Type B pancreatic cell (in vitro differentiated cells): ENCODE results near the gene CFAP68. TPM values are rescaled to one million over a fixed set of nuclear protein-coding genes. Genes with fewer than 3 reads are reported as not detected.

ENCODE experiments used
- DNase-seq: peaks from one replicate; pipeline ENCODE4 v3.0.0; 2021; ENCODE audit warnings: mixed read lengths; ENCODE audit not compliant: unreplicated experiment; ENCODE audit errors: extremely low spot score
- H3K27ac Mint-ChIP-seq: 2 replicates; pipeline ENCODE4 v1.8.0; 2021; ENCODE audit warnings: mild to moderate bottlenecking, mixed read lengths
- H3K27me3 Mint-ChIP-seq: 2 replicates; pipeline ENCODE4 v1.8.0; 2021; ENCODE audit warnings: mixed read lengths
- H3K36me3 Mint-ChIP-seq: 2 replicates; pipeline ENCODE4 v1.8.0; 2021; ENCODE audit warnings: mixed read lengths
- H3K4me1 Mint-ChIP-seq: one replicate; pipeline ENCODE4 v1.8.0; 2021; ENCODE audit warnings: mixed read lengths; ENCODE audit not compliant: unreplicated experiment
- H3K4me3 Mint-ChIP-seq: 2 replicates; pipeline ENCODE4 v1.8.0; 2021; ENCODE audit warnings: mild to moderate bottlenecking, mixed read lengths
- H3K9me3 Mint-ChIP-seq: 2 replicates; pipeline ENCODE4 v1.8.0; 2021; ENCODE audit warnings: mixed read lengths
- CTCF ChIP-seq: fragments of 200-600 bp; sonication (generic); conservative IDR thresholded peaks from 2 replicates; pipeline ENCODE4 v1.5.0; 2021; ENCODE audit warnings: antibody characterized with exemption, mild to moderate bottlenecking
- total RNA-seq: library from RNA; stranded (reverse); gene quantifications from 2 replicates; pipeline ENCODE4 v1.2.1, GENCODE V29; 2021; ENCODE audit warnings: low replicate concordance

Gene CFAP68
- total RNA-seq, 1 donor from 2014 or later: 24.0 TPM

GRCh38 chr11:111843661-111844060 is 35.7 kb upstream of the CFAP68 start:
- TF ChIP-seq CTCF: no peak
- Mint-ChIP-seq H3K36me3 (peaks cover 7% of the 10 kb centered on the region), H3K4me1 (peaks cover 19% of the 10 kb centered on the region), H3K27ac (no peak overlapping the region), H3K27me3 (no peaks in the 10 kb centered on the region), H3K4me3 (no peak overlapping the region), H3K9me3 (no peaks in the 10 kb centered on the region)
- DNase-seq: no peak

GRCh38 chr11:111845276-111846028 is 33.9 kb upstream of the CFAP68 start:
- no peak for DNase-seq
- Mint-ChIP-seq H3K27ac (no peak overlapping the region), H3K27me3 (no peaks in the 10 kb centered on the region), H3K4me3 (no peak overlapping the region), H3K36me3 (peaks cover 11% of the 10 kb centered on the region), H3K9me3 (no peaks in the 10 kb centered on the region), H3K4me1 (peaks cover 19% of the 10 kb centered on the region)
- TF ChIP-seq CTCF: no peak

- peaks cover 11% of the 10 kb centered on the region for H3K36me3 Mint-ChIP-seq
- H3K4me3 Mint-ChIP-seq: no peak overlapping the region
- no peak for DNase-seq
- no peak overlapping the region for H3K27ac Mint-ChIP-seq
- no peaks in the 10 kb centered on the region for H3K9me3 Mint-ChIP-seq
- TF ChIP-seq CTCF: no peak
- H3K27me3 Mint-ChIP-seq: no peaks in the 10 kb centered on the region
- peaks cover 16% of the 10 kb centered on the region for H3K4me1 Mint-ChIP-seq
These were observed 33.3 kb upstream of the CFAP68 start for GRCh38 chr11:111846063-111846462.

GRCh38 chr11:111846636-111847035 is 32.7 kb upstream of the CFAP68 start:
- Mint-ChIP-seq H3K36me3 (peaks cover 12% of the 10 kb centered on the region), H3K9me3 (no peaks in the 10 kb centered on the region), H3K27me3 (no peaks in the 10 kb centered on the region), H3K4me3 (no peak overlapping the region), H3K4me1 (peaks cover 11% of the 10 kb centered on the region), H3K27ac (no peak overlapping the region)
- DNase-seq: no peak
- no peak for TF ChIP-seq CTCF

GRCh38 chr11:111849631-111850030 is 29.7 kb upstream of the CFAP68 start:
- Mint-ChIP-seq H3K27ac (no peak overlapping the region), H3K27me3 (no peaks in the 10 kb centered on the region), H3K4me1 (peaks cover 11% of the 10 kb centered on the region), H3K36me3 (peaks cover 26% of the 10 kb centered on the region), H3K4me3 (no peak overlapping the region), H3K9me3 (no peaks in the 10 kb centered on the region)
- no peak for DNase-seq
- no peak for TF ChIP-seq CTCF

- DNase-seq: no peak
- TF ChIP-seq CTCF: no peak
- peaks cover 28% of the 10 kb centered on the region for H3K36me3 Mint-ChIP-seq
- peaks cover 11% of the 10 kb centered on the region for H3K4me1 Mint-ChIP-seq
- no peak overlapping the region for H3K4me3 Mint-ChIP-seq
- H3K27ac Mint-ChIP-seq: no peak overlapping the region
- H3K9me3 Mint-ChIP-seq: no peaks in the 10 kb centered on the region
- H3K27me3 Mint-ChIP-seq: no peaks in the 10 kb centered on the region
These were observed 28.3 kb upstream of the CFAP68 start for GRCh38 chr11:111851067-111851466.
